BE2C (cell line): Measurements from ENCODE around the gene PLCG1.

Experiments used
- DNase-seq: peaks from one replicate; pipeline ENCODE4 v3.0.0-alpha.2; 2020
- H3K27me3 ChIP-seq: fragments of 250-450 bp; sonication (Bioruptor Pico); 2 replicates; pipeline ENCODE4 v1.5.1; 2020; ENCODE audit warnings: mild to moderate bottlenecking
- H3K36me3 ChIP-seq: fragments of 250-450 bp; sonication (Bioruptor Pico); 2 replicates; pipeline ENCODE4 v1.5.1; 2020; ENCODE audit warnings: mild to moderate bottlenecking
- H3K4me1 ChIP-seq: fragments of 250-450 bp; sonication (Bioruptor Pico); 2 replicates; pipeline ENCODE4 v1.5.1; 2020
- H3K4me3 ChIP-seq: 2 replicates; pipeline ENCODE4 v1.5.1; 2011; ENCODE audit warnings: low read depth, low read length
- H3K9me3 ChIP-seq: fragments of 250-450 bp; sonication (Bioruptor Pico); 2 replicates; pipeline ENCODE4 v1.5.1; 2020
- CTCF ChIP-seq: IDR thresholded peaks from 2 replicates; pipeline ENCODE4 v1.5.1; 2012; ENCODE audit warnings: mild to moderate bottlenecking, low read depth, low read length

The PLCG1 gene

GRCh38 chr20:41171736-41172295 lies 34.5 kb downstream of the PLCG1 start:
- H3K4me3 ChIP-seq, result no peak overlapping the region
- no peaks in the 10 kb centered on the region for H3K27me3 ChIP-seq
- peaks cover 60% of the 10 kb centered on the region for H3K36me3 ChIP-seq
- no peaks in the 10 kb centered on the region for H3K4me1 ChIP-seq
- no peak for TF ChIP-seq CTCF
- no peak for DNase-seq
- no peaks in the 10 kb centered on the region for H3K9me3 ChIP-seq

GRCh38 chr20:41172296-41173140 lies 35.2 kb downstream of the PLCG1 start:
- H3K36me3 ChIP-seq, result peaks cover 64% of the 10 kb centered on the region
- H3K9me3 ChIP-seq, result no peaks in the 10 kb centered on the region
- H3K27me3 ChIP-seq, result no peaks in the 10 kb centered on the region
- no peak for DNase-seq
- H3K4me3 ChIP-seq, result no peak overlapping the region
- H3K4me1 ChIP-seq, result no peaks in the 10 kb centered on the region
- no peak for TF ChIP-seq CTCF

GRCh38 chr20:41173161-41173721 lies 35.9 kb downstream of the PLCG1 start:
- TF ChIP-seq CTCF, result peak; percentile 99
- Histone ChIP-seq H3K36me3 (peaks cover 62% of the 10 kb centered on the region), H3K9me3 (no peaks in the 10 kb centered on the region), H3K4me3 (no peak overlapping the region), H3K27me3 (no peaks in the 10 kb centered on the region), H3K4me1 (no peaks in the 10 kb centered on the region)
- peak; percentile 86 for DNase-seq

- H3K36me3 ChIP-seq, result peaks cover 56% of the 10 kb centered on the region
- H3K4me3 ChIP-seq, result no peak overlapping the region
- no peak for DNase-seq
- H3K4me1 ChIP-seq, result peaks cover 1% of the 10 kb centered on the region
- H3K27me3 ChIP-seq, result no peaks in the 10 kb centered on the region
- H3K9me3 ChIP-seq, result no peaks in the 10 kb centered on the region
- no peak for TF ChIP-seq CTCF
Observed at GRCh38 chr20:41173791-41174341, 36.5 kb downstream of the PLCG1 start.

- H3K36me3 ChIP-seq, result peaks cover 51% of the 10 kb centered on the region
- H3K4me1 ChIP-seq, result peaks cover 6% of the 10 kb centered on the region
- TF ChIP-seq CTCF, result no peak
- H3K4me3 ChIP-seq, result no peak overlapping the region
- DNase-seq, result no peak
- H3K9me3 ChIP-seq, result no peaks in the 10 kb centered on the region
- H3K27me3 ChIP-seq, result no peaks in the 10 kb centered on the region
Observed at GRCh38 chr20:41174373-41174772, 37.0 kb downstream of the PLCG1 start.
